Measurements from ENCODE around the gene PIK3C2A. TPM values are rescaled to one million over a fixed set of nuclear protein-coding genes. Genes with fewer than 3 reads are reported as not detected.
A peak's percentile ranks its signal among the peaks of the same experiment; 100 is the strongest.
"Not testable (repeated sequence)": the region's sequence is repeated elsewhere in the genome, so short reads cannot be mapped to it uniquely, and the experiment has no call there.

The PIK3C2A gene
- total RNA-seq, 3 donors from 2014 or later: 81.0 to 86.3 (median 83.4) TPM

DNA sequence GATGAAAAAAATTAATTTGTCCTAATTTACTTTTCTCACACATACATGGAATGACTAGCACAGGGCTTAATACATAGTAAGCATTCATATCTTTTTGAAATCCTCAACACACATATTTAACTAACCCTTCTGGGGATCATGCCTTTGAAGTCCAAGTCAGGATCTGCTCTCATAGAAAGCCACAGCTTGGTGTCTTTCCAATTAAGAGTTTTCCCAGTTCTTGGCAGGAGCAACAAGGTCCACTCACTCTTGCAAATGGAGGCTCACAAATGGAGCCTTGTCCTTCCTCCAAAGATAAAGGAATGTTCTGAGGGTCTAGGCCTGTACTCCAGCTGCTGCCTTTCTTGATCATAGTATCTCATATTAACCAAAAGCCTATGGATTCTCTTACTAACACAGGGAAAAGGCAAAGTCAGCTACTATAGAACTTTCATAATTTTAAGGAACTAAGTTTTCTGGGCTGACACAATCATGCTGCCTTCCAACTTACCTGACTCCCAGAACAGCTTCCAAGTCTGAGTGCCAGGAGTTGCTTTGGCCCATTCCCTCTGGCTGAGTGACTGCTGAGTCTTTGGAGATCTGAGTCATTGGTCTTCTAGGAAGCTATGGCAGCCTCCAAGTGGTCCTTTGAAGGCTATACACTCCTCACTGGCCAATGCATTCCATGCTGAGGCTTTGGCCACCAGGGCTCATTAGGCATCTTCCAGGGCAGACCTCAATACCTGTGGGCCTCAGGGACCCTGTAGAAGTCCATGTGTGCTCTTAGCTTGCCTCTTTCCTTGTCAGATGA, 43.0 kb upstream of the PIK3C2A start:
- no peak overlapping the region for H3K27ac ChIP-seq

GRCh38 chr11:17244046-17244445, 36.3 kb upstream of the PIK3C2A start:
- TF ChIP-seq POLR2A (IDR thresholded peaks at IDR 0.05) (no peak), POLR2AphosphoS5 (IDR thresholded peaks at IDR 0.05) (no peak)
- TF ChIP-seq, protein P1, sequence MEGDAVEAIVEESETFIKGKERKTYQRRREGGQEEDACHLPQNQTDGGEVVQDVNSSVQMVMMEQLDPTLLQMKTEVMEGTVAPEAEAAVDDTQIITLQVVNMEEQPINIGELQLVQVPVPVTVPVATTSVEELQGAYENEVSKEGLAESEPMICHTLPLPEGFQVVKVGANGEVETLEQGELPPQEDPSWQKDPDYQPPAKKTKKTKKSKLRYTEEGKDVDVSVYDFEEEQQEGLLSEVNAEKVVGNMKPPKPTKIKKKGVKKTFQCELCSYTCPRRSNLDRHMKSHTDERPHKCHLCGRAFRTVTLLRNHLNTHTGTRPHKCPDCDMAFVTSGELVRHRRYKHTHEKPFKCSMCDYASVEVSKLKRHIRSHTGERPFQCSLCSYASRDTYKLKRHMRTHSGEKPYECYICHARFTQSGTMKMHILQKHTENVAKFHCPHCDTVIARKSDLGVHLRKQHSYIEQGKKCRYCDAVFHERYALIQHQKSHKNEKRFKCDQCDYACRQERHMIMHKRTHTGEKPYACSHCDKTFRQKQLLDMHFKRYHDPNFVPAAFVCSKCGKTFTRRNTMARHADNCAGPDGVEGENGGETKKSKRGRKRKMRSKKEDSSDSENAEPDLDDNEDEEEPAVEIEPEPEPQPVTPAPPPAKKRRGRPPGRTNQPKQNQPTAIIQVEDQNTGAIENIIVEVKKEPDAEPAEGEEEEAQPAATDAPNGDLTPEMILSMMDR (IDR thresholded peaks at IDR 0.05): no peak
- Histone ChIP-seq H3K36me3 (no peaks in the 10 kb centered on the region), H3K27me3 (no peaks in the 10 kb centered on the region), H3K27ac (no peak overlapping the region), H3K4me3 (no peak overlapping the region), H3K4me1 (no peaks in the 10 kb centered on the region), H3K9me3 (no peaks in the 10 kb centered on the region)
- intact Hi-C loops (cut with DNase I; ENCODE audit: low total_unique reads): no loop called here
- no peak for DNase-seq (ENCODE audit: low spot score in 2 of 2)

More for the DNA sequence above, 43.0 kb upstream of the PIK3C2A start:
- intact Hi-C loops (cut with DNase I; ENCODE audit: low total_unique reads): no loop called here
- Histone ChIP-seq H3K4me1 (no peaks in the 10 kb centered on the region), H3K27me3 (no peaks in the 10 kb centered on the region), H3K9me3 (no peaks in the 10 kb centered on the region), H3K4me3 (no peak overlapping the region), H3K36me3 (no peaks in the 10 kb centered on the region)
- TF ChIP-seq, protein P1 (IDR thresholded peaks at IDR 0.05): no peak
- TF ChIP-seq POLR2AphosphoS5 (IDR thresholded peaks at IDR 0.05): no peak
- no peak for TF ChIP-seq POLR2A (IDR thresholded peaks at IDR 0.05)
- DNase-seq (ENCODE audit: low spot score in 2 of 2): no peak

DNA sequence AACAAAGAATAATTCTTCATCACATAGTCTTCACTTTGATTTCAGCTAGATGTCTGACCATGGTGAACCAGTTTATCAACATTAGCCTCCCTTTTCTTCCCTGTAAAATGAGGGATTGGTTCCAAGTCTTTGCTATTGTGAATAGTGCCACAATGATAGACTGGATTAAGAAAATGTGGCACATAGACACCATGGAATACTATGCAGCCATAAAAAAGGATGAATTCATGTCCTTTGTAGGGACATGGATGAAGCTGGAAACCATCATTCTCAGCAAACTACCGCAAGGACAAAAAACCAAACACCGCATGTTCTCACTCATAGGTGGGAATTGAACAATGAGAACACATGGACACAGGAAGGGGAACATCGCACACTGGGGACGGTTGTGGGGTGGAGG, 35.2 kb upstream of the PIK3C2A start:
- H3K4me1 ChIP-seq; H3K9me3 ChIP-seq; intact Hi-C loops (cut with DNase I; ENCODE audit: low total_unique reads); H3K27ac ChIP-seq; H3K27me3 ChIP-seq; H3K36me3 ChIP-seq; DNase-seq (ENCODE audit: low spot score in 2 of 2); H3K4me3 ChIP-seq: not testable (repeated sequence)

DNA sequence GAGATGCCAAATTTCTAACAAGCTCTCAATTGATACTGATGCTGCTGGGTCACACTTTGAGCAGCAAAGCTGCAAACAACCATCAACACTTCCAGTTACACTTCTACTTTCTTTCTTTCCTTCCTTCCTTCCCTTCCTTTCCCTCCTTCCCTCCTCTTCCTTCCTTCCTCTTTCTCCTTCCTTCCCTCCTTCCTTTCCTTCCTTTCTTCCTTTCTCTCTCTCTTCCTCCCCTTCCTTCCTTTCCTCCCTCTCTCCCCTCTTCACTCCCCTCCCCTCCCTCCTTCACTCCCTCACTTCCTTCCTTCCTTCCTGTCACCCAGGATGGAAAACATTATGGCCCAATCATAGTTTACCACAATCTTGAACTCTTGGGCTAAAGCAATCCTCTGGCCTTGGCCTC, 33.0 kb upstream of the PIK3C2A start:
- H3K4me3 ChIP-seq: no peak overlapping the region
- TF ChIP-seq, protein P1 (IDR thresholded peaks at IDR 0.05): no peak
- TF ChIP-seq POLR2A (IDR thresholded peaks at IDR 0.05) (no peak), POLR2AphosphoS5 (IDR thresholded peaks at IDR 0.05) (no peak)
- no peak for DNase-seq (ENCODE audit: low spot score in 2 of 2)

DNA sequence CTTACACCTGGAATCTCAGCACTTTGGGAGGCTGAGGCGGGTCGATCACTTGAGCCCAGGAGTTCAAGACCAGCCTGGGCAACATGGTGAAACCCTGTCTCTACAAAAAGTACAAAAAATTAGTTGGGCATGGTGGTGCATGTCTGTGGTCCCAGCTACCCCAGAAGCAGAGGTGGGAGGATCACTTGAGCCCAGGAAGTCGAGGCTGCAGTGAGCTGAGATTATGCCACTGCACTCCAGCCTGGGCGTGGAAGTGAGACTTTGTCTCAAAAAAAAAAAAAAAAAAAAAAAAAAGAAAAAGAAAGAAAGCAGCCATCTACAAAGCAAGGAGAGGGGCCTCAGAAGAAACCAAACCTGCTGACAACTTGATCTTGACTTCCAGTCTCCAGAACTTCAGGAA, 32.1 kb upstream of the PIK3C2A start:
- H3K4me1 ChIP-seq; H3K9me3 ChIP-seq; H3K36me3 ChIP-seq; H3K27ac ChIP-seq; intact Hi-C loops (cut with DNase I; ENCODE audit: low total_unique reads); DNase-seq (ENCODE audit: low spot score in 2 of 2); H3K27me3 ChIP-seq; H3K4me3 ChIP-seq: not testable (repeated sequence)

More for the DNA sequence above, 33.0 kb upstream of the PIK3C2A start:
- H3K36me3 ChIP-seq: no peaks in the 10 kb centered on the region
- H3K27me3 ChIP-seq: no peaks in the 10 kb centered on the region
- H3K27ac ChIP-seq: no peak overlapping the region
- intact Hi-C loops (cut with DNase I; ENCODE audit: low total_unique reads): no loop called here
- no peaks in the 10 kb centered on the region for H3K4me1 ChIP-seq
- H3K9me3 ChIP-seq: no peaks in the 10 kb centered on the region

- H3K27ac ChIP-seq: peak overlapping the region in 1 of 2 donors; percentile 60
- H3K4me3 ChIP-seq: no peak overlapping the region
- H3K9me3 ChIP-seq: no peaks in the 10 kb centered on the region
- DNase-seq (ENCODE audit: low spot score in 2 of 2): peak in 1 of 2 donors; percentile 62
- intact Hi-C loops (cut with DNase I; ENCODE audit: low total_unique reads): no loop called here
- no peaks in the 10 kb centered on the region for H3K27me3 ChIP-seq
- no peaks in the 10 kb centered on the region for H3K36me3 ChIP-seq
- TF ChIP-seq POLR2AphosphoS5 (IDR thresholded peaks at IDR 0.05) (peak in 2 of 3 donors; percentile 57), POLR2A (IDR thresholded peaks at IDR 0.05) (no peak)
- no peaks in the 10 kb centered on the region for H3K4me1 ChIP-seq
Observed at GRCh38 chr11:17238377-17238776, 30.6 kb upstream of the PIK3C2A start.

All from breast epithelium (tissue), 4 donors.